ENCODE data around the gene SPOCD1.

DNA sequence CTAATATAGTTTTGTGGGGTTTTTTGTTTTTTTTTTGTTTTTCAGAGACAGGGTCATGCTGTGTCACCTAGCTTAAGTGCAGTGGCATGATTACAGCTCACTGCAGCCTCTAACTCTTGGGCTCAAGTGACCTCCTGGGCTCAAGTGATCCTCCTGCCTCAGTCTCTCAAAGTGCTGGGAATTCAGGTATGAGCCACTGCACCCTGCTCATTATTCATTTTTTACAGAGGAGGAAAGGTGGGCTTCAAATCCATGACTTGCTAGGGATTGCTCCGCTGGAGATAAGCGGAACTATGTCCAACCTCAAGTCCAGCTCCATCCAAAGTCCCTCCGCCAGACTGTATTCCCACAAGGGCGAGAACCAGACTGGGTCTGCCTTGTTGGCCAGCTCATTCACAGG is 8.0 kb upstream of the SPOCD1 start:
- TF ChIP-seq GATA3 (IDR thresholded peaks at IDR 0.05; ENCODE audit: low read depth, low read length) (no peak), GATA2 (IDR thresholded peaks at IDR 0.05; ENCODE audit: low read depth, low read length) (no peak)

Measured in SH-SY5Y (cell line).